ENCODE data around the gene ESYT1. TPM values are rescaled to one million over a fixed set of nuclear protein-coding genes. Genes with fewer than 3 reads are reported as not detected.

Gene ESYT1
- polyA plus RNA-seq, 1 donor (not counting 4 experiments of a cell fraction or from before 2014, with no cell fraction given): 141 TPM

DNA sequence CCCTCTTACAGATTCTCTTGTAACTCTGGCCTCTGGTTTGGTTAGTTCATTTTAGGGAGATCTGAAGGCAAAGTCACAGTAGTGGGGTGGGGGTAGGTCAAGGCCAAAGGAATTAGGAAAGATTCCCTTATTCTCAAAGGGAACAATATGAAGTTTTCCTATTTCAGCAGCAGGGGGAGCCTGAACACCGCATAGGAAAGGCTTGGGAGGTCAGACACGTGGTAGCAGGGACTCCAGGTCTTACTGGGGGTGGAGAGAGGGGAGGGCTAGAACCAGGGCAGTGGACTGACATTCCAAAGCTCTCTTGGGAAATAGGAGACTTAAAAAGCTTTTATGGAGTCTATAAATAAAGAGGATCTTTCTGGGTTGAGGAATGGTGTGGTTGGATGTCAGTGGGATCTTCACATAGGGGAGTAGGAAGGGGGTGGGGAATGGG lies 8.7 kb upstream of the ESYT1 start:
- H3K4me1 ChIP-seq (ENCODE audit: control insufficient read depth, extremely low read depth, insufficient read depth, low read length): peaks cover 26% of the 10 kb centered on the region
- DNase-seq (ENCODE audit: low read depth, low spot score) (no peak), FAIRE-seq (peak; percentile 71)
- H3K9me1 ChIP-seq (ENCODE audit: control insufficient read depth, extremely low read depth, insufficient read depth, low read length): no peaks in the 10 kb centered on the region
- H2AFZ ChIP-seq (ENCODE audit: control insufficient read depth, low read length): no peak overlapping the region
- peak overlapping the region; percentile 66 for H3K27ac ChIP-seq (ENCODE audit: control insufficient read depth, insufficient read depth, low read length)
- TF ChIP-seq, protein P1, sequence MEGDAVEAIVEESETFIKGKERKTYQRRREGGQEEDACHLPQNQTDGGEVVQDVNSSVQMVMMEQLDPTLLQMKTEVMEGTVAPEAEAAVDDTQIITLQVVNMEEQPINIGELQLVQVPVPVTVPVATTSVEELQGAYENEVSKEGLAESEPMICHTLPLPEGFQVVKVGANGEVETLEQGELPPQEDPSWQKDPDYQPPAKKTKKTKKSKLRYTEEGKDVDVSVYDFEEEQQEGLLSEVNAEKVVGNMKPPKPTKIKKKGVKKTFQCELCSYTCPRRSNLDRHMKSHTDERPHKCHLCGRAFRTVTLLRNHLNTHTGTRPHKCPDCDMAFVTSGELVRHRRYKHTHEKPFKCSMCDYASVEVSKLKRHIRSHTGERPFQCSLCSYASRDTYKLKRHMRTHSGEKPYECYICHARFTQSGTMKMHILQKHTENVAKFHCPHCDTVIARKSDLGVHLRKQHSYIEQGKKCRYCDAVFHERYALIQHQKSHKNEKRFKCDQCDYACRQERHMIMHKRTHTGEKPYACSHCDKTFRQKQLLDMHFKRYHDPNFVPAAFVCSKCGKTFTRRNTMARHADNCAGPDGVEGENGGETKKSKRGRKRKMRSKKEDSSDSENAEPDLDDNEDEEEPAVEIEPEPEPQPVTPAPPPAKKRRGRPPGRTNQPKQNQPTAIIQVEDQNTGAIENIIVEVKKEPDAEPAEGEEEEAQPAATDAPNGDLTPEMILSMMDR (optimal IDR thresholded peaks at IDR 0.05 in 1 of 3, IDR thresholded peaks at IDR 0.05 in 1 of 3, conservative IDR thresholded peaks at IDR 0.05 in 1 of 3; ENCODE audit: extremely low read depth in 1 of 3, insufficient read depth in 2 of 3, low read length in 3 of 3): peak; percentile 75 to 83 (median 79)
- TF ChIP-seq EZH2 (IDR thresholded peaks at IDR 0.05; ENCODE audit: low read length): no peak
- H3K9ac ChIP-seq (ENCODE audit: control insufficient read depth, extremely low read depth, insufficient read depth, low read length): peak overlapping the region; percentile 77
- peak overlapping the region in 2 of 3 experiments; percentile 71 to 72 for H3K4me3 ChIP-seq (ENCODE audit: control insufficient read depth in 2 of 3, extremely low read depth in 1 of 3, insufficient read depth in 2 of 3, low read depth in 1 of 3, low read length in 3 of 3)
- H4K20me1 ChIP-seq (ENCODE audit: control insufficient read depth, extremely low read depth, insufficient read depth, low read length): no peaks in the 10 kb centered on the region
- no peaks in the 10 kb centered on the region for H3K27me3 ChIP-seq (ENCODE audit: control insufficient read depth, extremely low read depth, insufficient read depth, low read length)
- peak overlapping the region; percentile 93 for H3K4me2 ChIP-seq (ENCODE audit: control insufficient read depth, extremely low read depth, insufficient read depth, low read depth, low read length)
- no peaks in the 10 kb centered on the region for H3K9me3 ChIP-seq (ENCODE audit: control insufficient read depth, low read depth, low read length)
- peaks cover 11% of the 10 kb centered on the region for H3K79me2 ChIP-seq (ENCODE audit: control insufficient read depth, insufficient read depth, low read length)
- dilution Hi-C loops (cut with MboI; ENCODE audit: extremely low pct_ligation_motif_present, low sequenced_read_pairs): no loop called here
- peaks cover 3 to 27% of the 10 kb centered on the region in 2 experiments for H3K36me3 ChIP-seq (ENCODE audit: control insufficient read depth in 2 of 2, extremely low read depth in 1 of 2, insufficient read depth in 2 of 2, low read length in 2 of 2)

DNA sequence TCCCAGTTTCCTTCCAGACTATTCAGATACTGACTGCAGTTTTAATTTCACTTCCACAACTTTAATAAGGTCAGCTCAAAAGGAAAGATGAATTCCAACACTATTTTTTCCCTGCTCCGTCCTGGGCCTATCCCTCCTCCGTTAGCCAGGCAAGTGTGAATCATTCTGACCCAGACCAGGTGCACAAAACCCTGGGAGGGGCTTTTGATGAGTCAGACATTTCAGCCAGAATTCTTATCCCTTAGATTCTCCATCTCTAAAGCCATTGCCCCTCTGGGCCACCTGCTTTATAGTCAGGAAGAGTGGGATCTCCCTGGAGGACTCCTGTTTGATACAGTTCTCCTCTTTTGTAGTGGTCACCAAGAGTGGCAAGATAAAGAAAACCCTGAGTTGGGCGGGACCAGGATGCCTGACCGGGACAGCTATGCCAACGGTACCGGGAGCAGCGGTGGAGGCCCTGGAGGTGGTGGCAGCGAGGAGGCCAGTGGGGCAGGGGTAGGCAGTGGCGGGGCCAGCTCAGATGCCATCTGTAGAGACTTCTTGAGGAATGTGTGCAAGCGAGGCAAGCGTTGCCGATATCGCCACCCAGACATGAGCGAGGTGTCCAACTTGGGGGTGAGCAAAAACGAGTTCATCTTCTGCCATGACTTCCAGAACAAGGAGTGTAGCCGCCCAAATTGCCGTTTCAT lies 7.8 kb upstream of the ESYT1 start:
- DNase-seq (ENCODE audit: low read depth, low spot score): no peak
- H3K4me2 ChIP-seq (ENCODE audit: control insufficient read depth, extremely low read depth, insufficient read depth, low read depth, low read length): peak overlapping the region; percentile 93
- peak overlapping the region; percentile 77 for H3K9ac ChIP-seq (ENCODE audit: control insufficient read depth, extremely low read depth, insufficient read depth, low read length)
- no peaks in the 10 kb centered on the region for H3K27me3 ChIP-seq (ENCODE audit: control insufficient read depth, extremely low read depth, insufficient read depth, low read length)
- H3K9me3 ChIP-seq (ENCODE audit: control insufficient read depth, low read depth, low read length): no peaks in the 10 kb centered on the region
- H4K20me1 ChIP-seq (ENCODE audit: control insufficient read depth, extremely low read depth, insufficient read depth, low read length): no peaks in the 10 kb centered on the region
- peaks cover 24% of the 10 kb centered on the region for H3K4me1 ChIP-seq (ENCODE audit: control insufficient read depth, extremely low read depth, insufficient read depth, low read length)
- no peak overlapping the region for H2AFZ ChIP-seq (ENCODE audit: control insufficient read depth, low read length)
- dilution Hi-C loops (cut with MboI; ENCODE audit: extremely low pct_ligation_motif_present, low sequenced_read_pairs): loop anchor here (10.0 kb wide), 1 partner anchor 54 kb away; no protein-coding TSS in a partner anchor
- peak; percentile 13 for FAIRE-seq
- peak overlapping the region in 2 of 3 experiments; percentile 50 to 54 for H3K4me3 ChIP-seq (ENCODE audit: control insufficient read depth in 2 of 3, extremely low read depth in 1 of 3, insufficient read depth in 2 of 3, low read depth in 1 of 3, low read length in 3 of 3)
- H3K36me3 ChIP-seq (ENCODE audit: control insufficient read depth in 2 of 2, extremely low read depth in 1 of 2, insufficient read depth in 2 of 2, low read length in 2 of 2): peaks cover 3 to 27% of the 10 kb centered on the region in 2 experiments
- H3K27ac ChIP-seq (ENCODE audit: control insufficient read depth, insufficient read depth, low read length): peak overlapping the region; percentile 66
- no peak for TF ChIP-seq EZH2 (IDR thresholded peaks at IDR 0.05; ENCODE audit: low read length)
- TF ChIP-seq, protein P1 (optimal IDR thresholded peaks at IDR 0.05 in 1 of 3, IDR thresholded peaks at IDR 0.05 in 1 of 3, conservative IDR thresholded peaks at IDR 0.05 in 1 of 3; ENCODE audit: extremely low read depth in 1 of 3, insufficient read depth in 2 of 3, low read length in 3 of 3): no peak
- no peaks in the 10 kb centered on the region for H3K9me1 ChIP-seq (ENCODE audit: control insufficient read depth, extremely low read depth, insufficient read depth, low read length)
- H3K79me2 ChIP-seq (ENCODE audit: control insufficient read depth, insufficient read depth, low read length): peaks cover 11% of the 10 kb centered on the region
